KOPT-K1 (cell line): ENCODE results near the gene AFF3.
"Not testable (repeated sequence)": the region's sequence is repeated elsewhere in the genome, so short reads cannot be mapped to it uniquely, and the experiment has no call there.

Experiments
- H3K27ac ChIP-seq: fragments of 200-600 bp; sonication (generic); 2 replicates; pipeline ENCODE4 v1.5.1; 2016; ENCODE audit warnings: antibody characterized with exemption, mild to moderate bottlenecking, low read depth, low read length; ENCODE audit not compliant: poor library complexity, severe bottlenecking
- H3K36me3 ChIP-seq: fragments of 200-600 bp; sonication (generic); 2 replicates; pipeline ENCODE4 v1.5.1; 2017; ENCODE audit warnings: antibody characterized with exemption, mild to moderate bottlenecking, low read length, moderate library complexity; ENCODE audit not compliant: insufficient read depth
- H3K9me3 ChIP-seq: fragments of 200-600 bp; sonication (generic); 2 replicates; pipeline ENCODE4 v1.5.1; 2017; ENCODE audit warnings: antibody characterized with exemption, low read length, mild to moderate bottlenecking; ENCODE audit not compliant: insufficient read depth, poor library complexity, severe bottlenecking

AFF3 gene

DNA sequence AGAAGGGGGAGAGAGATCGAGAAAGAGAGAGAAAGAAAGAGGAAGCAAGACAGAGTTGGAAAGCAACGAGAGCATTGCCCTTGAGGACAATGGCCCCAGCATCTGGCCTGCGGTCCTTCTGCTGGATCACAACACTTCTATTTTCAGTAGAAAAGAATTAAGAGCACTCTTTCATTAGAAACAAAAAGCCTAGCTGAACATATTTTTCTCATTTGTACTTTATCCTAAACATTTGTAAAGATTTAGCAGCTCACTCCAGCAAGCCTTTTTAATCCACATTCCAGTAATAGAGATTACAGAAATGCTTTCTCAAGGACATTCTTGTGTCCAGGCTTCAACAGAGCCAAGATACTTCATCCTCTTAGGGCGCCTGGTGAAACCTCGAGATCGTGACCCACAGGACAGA is 31.6 kb upstream of the AFF3 start:
- H3K36me3 ChIP-seq, result no peaks in the 10 kb centered on the region
- no peak overlapping the region for H3K27ac ChIP-seq
- H3K9me3 ChIP-seq, result no peaks in the 10 kb centered on the region

DNA sequence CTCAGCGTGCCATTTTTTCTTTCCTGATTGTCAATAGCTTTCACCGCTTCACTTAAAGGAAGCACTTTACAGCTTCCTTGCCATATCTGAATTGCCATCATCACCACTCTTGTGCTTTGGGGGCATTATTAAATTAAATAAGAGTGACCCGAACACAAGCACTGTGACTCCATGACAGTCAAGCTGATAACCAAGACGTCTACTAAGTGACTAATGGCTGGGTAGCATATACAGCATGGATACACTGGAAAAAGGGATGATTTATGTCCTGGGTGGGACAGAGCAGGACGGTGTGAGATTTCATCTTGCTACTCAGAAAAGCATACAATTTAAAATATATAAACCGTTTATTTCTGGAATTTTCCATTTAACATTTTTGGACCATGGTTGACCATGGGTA is 24.3 kb upstream of the AFF3 start:
- peaks cover 13% of the 10 kb centered on the region for H3K9me3 ChIP-seq
- no peak overlapping the region for H3K27ac ChIP-seq
- no peaks in the 10 kb centered on the region for H3K36me3 ChIP-seq

DNA sequence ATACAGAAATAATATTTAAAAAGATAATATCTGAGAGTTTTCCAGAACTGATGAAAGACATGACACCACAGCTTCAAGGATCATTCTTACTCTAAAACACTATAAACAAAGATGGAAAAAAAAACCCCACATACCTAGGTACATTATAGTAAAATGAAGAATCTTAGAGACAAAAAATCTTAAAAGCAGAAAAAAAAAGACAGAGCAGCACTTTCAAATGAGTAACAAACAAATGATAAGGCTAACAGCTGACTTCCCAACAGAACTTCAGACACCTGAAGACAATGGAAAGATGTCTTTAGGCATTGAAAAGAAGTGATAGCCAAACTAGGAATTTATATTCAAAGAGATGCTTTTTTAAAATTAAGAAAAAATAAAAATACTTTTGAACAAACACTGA is 21.2 kb upstream of the AFF3 start:
- Histone ChIP-seq H3K36me3 (no peaks in the 10 kb centered on the region), H3K27ac (no peak overlapping the region), H3K9me3 (peaks cover 13% of the 10 kb centered on the region)

- Histone ChIP-seq H3K9me3 (peaks cover 13% of the 10 kb centered on the region), H3K36me3 (no peaks in the 10 kb centered on the region), H3K27ac (no peak overlapping the region)
Measured at GRCh38 chr2:100161945-100162620, 19.7 kb upstream of the AFF3 start.

GRCh38 chr2:100160396-100160795 is 18.0 kb upstream of the AFF3 start:
- no peaks in the 10 kb centered on the region for H3K36me3 ChIP-seq
- no peak overlapping the region for H3K27ac ChIP-seq
- H3K9me3 ChIP-seq, result peaks cover 17% of the 10 kb centered on the region

- not testable (repeated sequence) for H3K36me3 ChIP-seq, H3K9me3 ChIP-seq, H3K27ac ChIP-seq
Measured at GRCh38 chr2:100151832-100152231, 9.4 kb upstream of the AFF3 start.

DNA sequence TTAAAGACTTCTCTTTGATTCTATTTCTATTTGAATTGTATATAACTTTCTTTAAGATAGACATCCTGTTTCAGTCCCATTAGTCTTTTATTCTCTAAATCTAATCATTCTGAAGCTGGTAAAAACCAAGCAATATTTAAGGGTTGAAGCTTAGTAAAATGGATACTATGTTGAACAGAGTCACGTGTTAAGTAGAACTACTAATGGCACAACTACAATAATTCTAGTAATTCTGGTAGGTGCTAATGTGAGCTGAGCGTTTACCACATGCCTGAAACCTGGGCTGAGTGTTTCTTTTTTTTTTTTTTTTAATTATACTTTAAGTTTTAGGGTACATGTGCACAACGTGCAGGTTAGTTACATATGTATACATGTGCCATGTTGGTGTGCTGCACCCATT is 8.9 kb upstream of the AFF3 start:
- no peaks in the 10 kb centered on the region for H3K9me3 ChIP-seq
- no peak overlapping the region for H3K27ac ChIP-seq
- no peaks in the 10 kb centered on the region for H3K36me3 ChIP-seq

DNA sequence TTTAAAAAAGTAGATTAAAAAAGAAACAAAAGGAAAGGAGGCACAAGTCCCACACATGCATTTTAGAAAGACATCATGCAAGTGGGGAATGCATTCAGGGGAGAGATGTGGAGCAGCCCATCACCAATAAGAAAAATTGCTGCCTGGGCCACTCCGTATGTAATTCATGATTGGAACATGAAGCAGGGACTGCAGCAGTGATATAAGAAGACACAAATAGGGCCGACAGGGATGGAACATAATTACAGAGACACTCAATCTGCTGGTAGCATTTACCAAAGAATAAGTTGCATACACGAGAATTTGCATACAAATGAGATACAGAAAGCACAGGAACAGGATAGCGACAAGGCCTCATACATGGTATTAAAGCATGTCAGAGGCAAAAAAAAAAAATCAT is 6.5 kb upstream of the AFF3 start:
- H3K9me3 ChIP-seq, result no peaks in the 10 kb centered on the region
- H3K27ac ChIP-seq, result no peak overlapping the region

GRCh38 chr2:100146657-100146960 is 4.2 kb upstream of the AFF3 start:
- Histone ChIP-seq H3K9me3 (no peaks in the 10 kb centered on the region), H3K36me3 (no peaks in the 10 kb centered on the region), H3K27ac (no peak overlapping the region)

More for the DNA sequence above, 6.5 kb upstream of the AFF3 start:
- no peaks in the 10 kb centered on the region for H3K36me3 ChIP-seq

GRCh38 chr2:100145893-100146656 is 3.7 kb upstream of the AFF3 start:
- H3K9me3 ChIP-seq, result no peaks in the 10 kb centered on the region
- H3K36me3 ChIP-seq, result no peaks in the 10 kb centered on the region
- no peak overlapping the region for H3K27ac ChIP-seq

DNA sequence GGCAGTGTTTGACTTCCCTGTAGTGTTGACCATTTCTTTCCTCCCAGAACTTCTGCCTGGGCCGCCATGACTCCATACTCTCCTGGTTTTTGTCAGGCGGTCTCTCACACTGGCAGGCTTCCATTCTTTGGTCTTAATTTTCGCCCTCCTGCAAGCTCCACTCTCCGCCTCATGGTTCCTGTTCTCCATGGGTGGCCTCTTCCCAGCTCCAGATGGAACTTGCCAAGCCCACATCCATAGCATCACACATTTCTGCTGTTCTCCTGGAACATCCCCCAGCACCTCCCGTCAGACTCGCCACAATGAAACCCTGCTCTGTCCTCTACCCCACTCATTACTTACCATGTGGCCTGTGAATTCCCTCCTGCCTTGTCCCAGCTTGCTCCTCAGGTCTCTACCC is 896 bp upstream of the AFF3 start:
- H3K27ac ChIP-seq, result peak overlapping the region; percentile 97
- H3K9me3 ChIP-seq, result no peaks in the 10 kb centered on the region
- H3K36me3 ChIP-seq, result no peaks in the 10 kb centered on the region

GRCh38 chr2:100141906-100142305 is 484 bp downstream of the AFF3 start:
- Histone ChIP-seq H3K9me3 (no peaks in the 10 kb centered on the region), H3K27ac (peak overlapping the region; percentile 97), H3K36me3 (0 out of 2 replicates have a peak, but pooled peaks cover 4% of the 10 kb centered on the region)

- 0 out of 2 replicates have a peak, but pooled peaks cover 4% of the 10 kb centered on the region for H3K36me3 ChIP-seq
- H3K27ac ChIP-seq, result peak overlapping the region; percentile 97
- no peaks in the 10 kb centered on the region for H3K9me3 ChIP-seq
Measured at GRCh38 chr2:100140582-100140981, 1.8 kb downstream of the AFF3 start.

DNA sequence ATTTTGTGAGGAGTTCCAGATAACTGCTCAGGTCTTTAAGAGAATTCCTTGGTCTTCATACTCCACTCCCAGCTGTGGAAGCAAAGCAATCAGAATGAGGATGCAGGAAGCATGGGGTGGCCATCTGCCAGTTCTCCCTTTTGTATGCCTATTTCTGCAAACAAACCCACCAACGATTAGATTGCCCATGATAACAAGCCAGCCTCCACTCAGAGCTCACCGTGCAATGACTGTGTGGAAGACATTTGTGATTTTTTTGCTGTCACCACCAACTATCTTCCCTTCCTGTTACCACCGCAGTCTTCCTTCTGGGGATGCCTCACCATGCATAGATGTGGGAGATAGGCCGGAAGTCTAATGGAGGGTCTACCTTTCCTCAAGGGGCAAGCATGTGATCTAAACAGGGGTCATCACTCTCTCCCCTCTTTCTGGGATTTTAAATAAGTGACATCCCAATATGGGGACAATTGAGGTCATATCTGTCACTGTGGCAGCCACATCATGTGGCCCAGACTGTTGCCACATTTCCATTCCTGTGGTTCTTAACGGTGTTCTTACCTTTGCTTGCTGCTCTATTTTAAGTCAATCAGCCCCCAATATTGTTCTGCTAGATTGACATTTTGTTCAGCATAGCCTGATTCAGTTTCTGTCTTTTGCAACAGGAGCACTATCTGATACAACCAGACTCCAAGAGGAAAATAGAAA is 4.4 kb downstream of the AFF3 start:
- 0 out of 2 replicates have a peak, but pooled peaks cover 4% of the 10 kb centered on the region for H3K36me3 ChIP-seq

GRCh38 chr2:100137318-100137717 is 5.1 kb downstream of the AFF3 start:
- no peaks in the 10 kb centered on the region for H3K9me3 ChIP-seq
- peak overlapping the region; percentile 52 for H3K27ac ChIP-seq
- H3K36me3 ChIP-seq, result 0 out of 2 replicates have a peak, but pooled peaks cover 4% of the 10 kb centered on the region

More for the DNA sequence above, 4.4 kb downstream of the AFF3 start:
- H3K9me3 ChIP-seq, result no peaks in the 10 kb centered on the region
- peak overlapping the region; percentile 52 for H3K27ac ChIP-seq
